GM18519 (cell line): Measurements from ENCODE around the gene THBS1.

ENCODE experiments used
- ATAC-seq: cut with Tn5 transposase; IDR thresholded peaks from one replicate; pipeline ENCODE4 v1.9.1; 2021; ENCODE audit warnings: mild to moderate bottlenecking, moderate library complexity; ENCODE audit not compliant: unreplicated experiment, low FRiP score

THBS1 gene

DNA sequence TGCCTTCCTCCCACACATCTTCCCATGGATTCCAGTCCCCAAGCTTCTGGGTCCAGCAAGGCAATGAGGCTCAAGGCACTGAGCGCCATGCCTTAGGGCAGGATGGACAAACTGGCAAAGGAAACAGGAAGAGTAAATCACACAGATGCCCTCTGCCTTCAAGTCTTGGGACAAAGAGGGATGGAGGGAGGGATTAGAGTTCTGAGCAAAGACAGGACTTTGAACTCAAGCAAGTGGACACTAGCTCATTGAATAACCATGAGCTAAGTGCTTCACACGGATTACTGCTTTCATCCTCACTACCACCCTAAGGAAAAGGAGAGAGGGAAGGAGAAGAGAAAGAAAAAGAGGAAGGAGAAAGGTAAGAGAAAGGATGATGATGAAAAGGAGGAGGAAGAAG is 7.6 kb upstream of the THBS1 start:
- no peak for ATAC-seq

DNA sequence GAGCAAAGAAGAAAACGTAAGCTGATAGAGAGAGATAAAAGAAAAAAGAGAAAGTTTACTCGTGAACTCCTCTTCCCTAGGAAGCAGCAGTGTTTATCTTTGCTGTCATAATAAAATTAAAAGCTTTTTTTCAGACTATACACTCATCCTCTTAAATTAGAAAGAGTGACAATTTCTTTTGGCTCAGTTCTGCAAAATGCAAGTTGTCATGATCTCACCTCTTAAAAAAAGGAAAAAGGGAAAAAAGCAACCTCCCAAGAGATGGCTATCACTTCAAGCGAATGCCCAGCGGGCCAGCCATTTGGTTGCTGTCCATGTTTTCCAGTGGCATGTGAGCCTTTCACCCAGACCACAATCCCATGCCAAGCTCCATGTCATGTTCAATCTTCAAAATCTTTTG is 7.0 kb upstream of the THBS1 start:
- no peak for ATAC-seq

GRCh38 chr15:39574427-39574826 is 6.5 kb upstream of the THBS1 start:
- ATAC-seq = no peak

DNA sequence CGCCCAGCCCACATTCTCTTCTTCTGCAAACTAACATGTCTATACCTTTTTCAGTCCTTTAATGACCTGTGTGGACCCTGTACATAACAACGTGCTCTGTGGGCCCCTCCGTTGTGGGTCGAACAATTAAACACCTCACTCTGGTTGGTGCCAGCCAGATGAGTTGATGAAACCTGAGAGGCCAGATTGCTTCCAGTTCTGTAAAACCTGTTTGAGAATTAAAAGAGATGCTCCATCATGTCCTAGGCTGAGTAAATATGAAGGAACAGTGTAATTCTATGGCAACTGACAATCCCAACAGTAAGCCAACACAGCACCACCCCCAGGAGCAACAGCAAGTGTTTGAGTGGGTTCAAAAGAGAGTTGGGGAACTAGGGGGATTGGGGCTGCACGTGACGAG is 5.7 kb upstream of the THBS1 start:
- no peak for ATAC-seq

DNA sequence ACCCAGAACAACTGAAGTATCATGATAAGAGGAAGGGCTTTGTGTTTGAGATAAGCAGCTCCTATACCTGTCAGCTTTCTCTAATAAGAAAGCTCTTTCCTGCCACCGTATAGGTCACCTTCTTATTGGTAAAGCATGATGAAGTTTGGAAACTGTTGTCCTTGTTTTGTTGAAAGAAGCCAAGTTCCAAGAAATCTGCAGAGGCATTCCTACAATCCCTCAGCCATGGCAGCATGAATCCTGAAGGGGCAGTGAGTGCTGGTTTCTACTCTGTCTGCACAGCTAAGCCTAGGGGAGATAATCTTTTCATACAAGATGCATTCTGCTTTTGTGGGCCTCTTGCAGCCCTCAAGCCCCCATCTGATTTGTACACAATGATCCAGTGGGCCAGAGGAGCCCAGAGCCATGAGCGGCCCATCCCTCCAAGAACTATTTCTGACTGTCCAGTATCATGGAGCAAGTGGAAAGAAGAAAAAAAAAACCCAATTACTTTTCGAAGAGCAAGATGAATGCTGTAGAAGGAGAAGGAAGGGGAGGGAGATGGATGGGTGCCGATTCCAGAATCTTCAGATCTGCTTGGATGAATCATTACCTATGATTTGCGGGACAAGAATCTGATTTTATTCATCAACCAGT is 1.9 kb upstream of the THBS1 start:
- ATAC-seq = no peak

GRCh38 chr15:39579487-39580116 is 1.3 kb upstream of the THBS1 start:
- no peak for ATAC-seq

- no peak for ATAC-seq
Measured at GRCh38 chr15:39580117-39580484, 778 bp upstream of the THBS1 start.

GRCh38 chr15:39581242-39581792 is 438 bp downstream of the THBS1 start:
- ATAC-seq = no peak

GRCh38 chr15:39581793-39582285 is 960 bp downstream of the THBS1 start:
- ATAC-seq = no peak

DNA sequence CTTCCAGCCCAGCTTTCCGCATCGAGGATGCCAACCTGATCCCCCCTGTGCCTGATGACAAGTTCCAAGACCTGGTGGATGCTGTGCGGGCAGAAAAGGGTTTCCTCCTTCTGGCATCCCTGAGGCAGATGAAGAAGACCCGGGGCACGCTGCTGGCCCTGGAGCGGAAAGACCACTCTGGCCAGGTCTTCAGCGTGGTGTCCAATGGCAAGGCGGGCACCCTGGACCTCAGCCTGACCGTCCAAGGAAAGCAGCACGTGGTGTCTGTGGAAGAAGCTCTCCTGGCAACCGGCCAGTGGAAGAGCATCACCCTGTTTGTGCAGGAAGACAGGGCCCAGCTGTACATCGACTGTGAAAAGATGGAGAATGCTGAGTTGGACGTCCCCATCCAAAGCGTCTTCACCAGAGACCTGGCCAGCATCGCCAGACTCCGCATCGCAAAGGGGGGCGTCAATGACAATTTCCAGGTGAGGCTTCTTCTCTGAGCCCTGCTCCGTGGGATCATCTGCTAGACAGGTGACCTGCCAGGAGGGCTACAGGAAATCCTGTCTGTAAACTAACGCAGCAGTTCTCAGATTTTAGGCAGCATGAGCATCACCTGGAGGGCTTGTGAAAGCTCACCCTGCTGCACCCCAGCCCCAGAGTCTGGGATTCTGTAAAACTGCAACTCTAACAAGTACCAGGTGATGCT is 1.6 kb downstream of the THBS1 start:
- ATAC-seq = no peak

- ATAC-seq = no peak
Measured at GRCh38 chr15:39582977-39583595, 2.2 kb downstream of the THBS1 start.

GRCh38 chr15:39583596-39584265 is 2.9 kb downstream of the THBS1 start:
- no peak for ATAC-seq

DNA sequence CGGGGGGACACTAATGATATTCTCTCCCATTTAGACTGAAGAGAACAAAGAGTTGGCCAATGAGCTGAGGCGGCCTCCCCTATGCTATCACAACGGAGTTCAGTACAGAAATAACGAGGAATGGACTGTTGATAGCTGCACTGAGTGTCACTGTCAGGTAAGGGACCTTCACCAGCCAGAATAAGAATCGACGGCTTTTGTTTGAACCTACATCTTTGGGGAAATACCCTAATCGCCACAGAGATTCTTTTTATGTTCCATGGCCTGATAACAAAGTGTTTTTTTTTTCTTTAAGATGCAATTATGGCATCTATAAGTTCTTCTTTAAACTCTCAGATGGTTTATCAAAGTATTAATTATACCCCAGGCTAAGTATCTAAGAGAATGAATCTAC is 3.4 kb downstream of the THBS1 start:
- no peak for ATAC-seq

- no peak for ATAC-seq
Measured at GRCh38 chr15:39584662-39585388, 3.9 kb downstream of the THBS1 start.

GRCh38 chr15:39585389-39585841 is 4.5 kb downstream of the THBS1 start:
- ATAC-seq = no peak

DNA sequence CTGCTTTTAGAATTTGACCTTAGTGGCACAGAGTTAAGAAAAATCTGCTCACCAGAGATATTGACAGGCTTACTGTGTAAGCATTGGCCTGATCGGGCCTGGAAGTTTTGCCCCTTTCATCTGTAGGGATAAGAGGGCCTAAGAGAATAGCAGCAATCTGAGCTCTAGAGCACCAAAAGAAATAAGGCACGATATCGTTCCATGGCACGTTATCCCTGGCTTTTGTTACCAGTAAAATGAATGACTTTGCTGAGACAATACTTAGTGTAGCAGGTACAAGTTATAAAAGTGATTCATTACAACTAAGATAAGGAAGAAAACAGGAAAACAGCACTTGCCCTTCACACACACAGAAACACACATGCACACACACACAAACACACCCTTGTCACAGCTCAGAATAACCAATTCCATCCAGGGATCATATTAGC is 5.0 kb downstream of the THBS1 start:
- ATAC-seq = no peak

- no peak for ATAC-seq
Measured at GRCh38 chr15:39586387-39587095, 5.7 kb downstream of the THBS1 start.

DNA sequence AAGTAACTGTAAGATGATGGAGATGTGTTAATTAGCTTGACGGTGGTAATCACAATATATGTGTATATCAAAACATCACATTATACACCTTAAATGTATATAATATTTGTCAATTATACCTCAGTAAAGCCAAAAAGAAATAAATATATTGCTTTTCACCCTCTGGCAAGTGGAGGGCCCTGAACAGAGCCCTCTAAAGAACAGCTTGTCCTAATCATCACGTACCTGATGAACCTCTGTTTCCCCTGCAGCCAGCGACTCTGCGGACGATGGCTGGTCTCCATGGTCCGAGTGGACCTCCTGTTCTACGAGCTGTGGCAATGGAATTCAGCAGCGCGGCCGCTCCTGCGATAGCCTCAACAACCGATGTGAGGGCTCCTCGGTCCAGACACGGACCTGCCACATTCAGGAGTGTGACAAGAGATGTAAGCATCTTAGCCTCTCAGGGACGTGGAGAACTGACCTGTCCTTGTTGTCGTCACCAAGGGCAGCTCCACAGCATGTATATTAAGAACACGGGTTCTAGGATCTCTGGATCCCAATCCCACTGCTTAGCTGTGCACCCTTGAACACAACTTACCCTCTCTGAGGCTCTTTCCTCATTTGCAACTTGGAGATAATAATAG is 6.3 kb downstream of the THBS1 start:
- no peak for ATAC-seq
